WERI-Rb-1 (cell line): ENCODE results near the gene SLC26A8.
"Not testable (repeated sequence)": the region's sequence is repeated elsewhere in the genome, so short reads cannot be mapped to it uniquely, and the experiment has no call there.

Experiments
- DNase-seq: peaks from one replicate; pipeline ENCODE4 v3.0.0-alpha.2; 2020
- H3K27ac ChIP-seq: fragments of 250-450 bp; sonication (Bioruptor Pico); 2 replicates; pipeline ENCODE4 v1.5.1; 2020; ENCODE audit warnings: mild to moderate bottlenecking, moderate library complexity
- H3K27me3 ChIP-seq: fragments of 250-450 bp; sonication (Bioruptor Pico); 2 replicates; pipeline ENCODE4 v1.5.1; 2021; ENCODE audit warnings: mild to moderate bottlenecking, low read depth, moderate library complexity; ENCODE audit not compliant: insufficient read depth, severe bottlenecking
- H3K36me3 ChIP-seq: fragments of 250-450 bp; sonication (Bioruptor Pico); 2 replicates; pipeline ENCODE4 v1.5.1; 2020; ENCODE audit warnings: mild to moderate bottlenecking, moderate library complexity
- H3K4me3 ChIP-seq: 2 replicates; pipeline ENCODE4 v1.5.1; 2011; ENCODE audit warnings: low read depth, mild to moderate bottlenecking, control low read depth, low read length
- H3K9me3 ChIP-seq: fragments of 250-450 bp; sonication (Bioruptor Pico); 2 replicates; pipeline ENCODE4 v1.5.1; 2021; ENCODE audit warnings: mild to moderate bottlenecking, moderate library complexity; ENCODE audit not compliant: severe bottlenecking
- CTCF ChIP-seq: IDR thresholded peaks from 2 replicates; pipeline ENCODE4 v1.5.1; 2011; ENCODE audit warnings: low read depth, mild to moderate bottlenecking, control low read depth, inconsistent platforms, low read length

The SLC26A8 gene

GRCh38 chr6:35943390-35943789 is 81.1 kb downstream of the SLC26A8 start:
- H3K36me3 ChIP-seq = no peaks in the 10 kb centered on the region
- H3K9me3 ChIP-seq = peaks cover 3% of the 10 kb centered on the region
- H3K27me3 ChIP-seq = no peaks in the 10 kb centered on the region
- no peak for TF ChIP-seq CTCF
- no peak for DNase-seq
- H3K4me3 ChIP-seq = no peak overlapping the region
- H3K27ac ChIP-seq = no peak overlapping the region; the same call in 1 of the 2 replicates

- H3K36me3 ChIP-seq = no peaks in the 10 kb centered on the region
- no peak overlapping the region for H3K4me3 ChIP-seq
- no peaks in the 10 kb centered on the region for H3K27me3 ChIP-seq
- no peak for TF ChIP-seq CTCF
- H3K27ac ChIP-seq = no peak overlapping the region
- DNase-seq = no peak
- peaks cover 3% of the 10 kb centered on the region for H3K9me3 ChIP-seq
Measured at GRCh38 chr6:35942355-35942754, 82.1 kb downstream of the SLC26A8 start.

GRCh38 chr6:35941170-35941569 is 83.3 kb downstream of the SLC26A8 start:
- DNase-seq, H3K36me3 ChIP-seq, H3K9me3 ChIP-seq, H3K27ac ChIP-seq, H3K4me3 ChIP-seq, H3K27me3 ChIP-seq: not testable (repeated sequence)

GRCh38 chr6:35940014-35940413 is 84.4 kb downstream of the SLC26A8 start:
- H3K27ac ChIP-seq, H3K27me3 ChIP-seq, H3K4me3 ChIP-seq, H3K9me3 ChIP-seq, DNase-seq, H3K36me3 ChIP-seq: not testable (repeated sequence)

DNA sequence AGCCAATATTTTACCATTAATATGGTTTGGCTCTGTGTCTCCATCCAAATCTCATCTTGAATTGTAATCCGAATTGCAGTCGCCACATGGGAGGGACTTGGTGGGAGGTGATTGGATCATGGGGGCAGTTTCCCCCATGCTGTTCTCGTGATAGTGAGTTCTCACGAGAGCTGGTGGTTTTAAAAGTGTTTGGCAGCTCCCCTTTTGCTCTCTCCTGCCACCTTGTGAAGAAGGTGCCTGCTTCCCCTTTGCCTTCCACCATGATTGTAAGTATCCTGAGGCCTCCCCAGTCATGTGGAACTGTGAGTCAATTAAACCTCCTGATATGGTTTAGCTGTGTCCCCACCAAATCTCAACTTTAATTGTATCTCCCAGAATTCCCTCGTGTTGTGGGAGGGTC is 85.2 kb downstream of the SLC26A8 start:
- DNase-seq, H3K9me3 ChIP-seq, H3K27me3 ChIP-seq, H3K4me3 ChIP-seq, H3K36me3 ChIP-seq, H3K27ac ChIP-seq: not testable (repeated sequence)

DNA sequence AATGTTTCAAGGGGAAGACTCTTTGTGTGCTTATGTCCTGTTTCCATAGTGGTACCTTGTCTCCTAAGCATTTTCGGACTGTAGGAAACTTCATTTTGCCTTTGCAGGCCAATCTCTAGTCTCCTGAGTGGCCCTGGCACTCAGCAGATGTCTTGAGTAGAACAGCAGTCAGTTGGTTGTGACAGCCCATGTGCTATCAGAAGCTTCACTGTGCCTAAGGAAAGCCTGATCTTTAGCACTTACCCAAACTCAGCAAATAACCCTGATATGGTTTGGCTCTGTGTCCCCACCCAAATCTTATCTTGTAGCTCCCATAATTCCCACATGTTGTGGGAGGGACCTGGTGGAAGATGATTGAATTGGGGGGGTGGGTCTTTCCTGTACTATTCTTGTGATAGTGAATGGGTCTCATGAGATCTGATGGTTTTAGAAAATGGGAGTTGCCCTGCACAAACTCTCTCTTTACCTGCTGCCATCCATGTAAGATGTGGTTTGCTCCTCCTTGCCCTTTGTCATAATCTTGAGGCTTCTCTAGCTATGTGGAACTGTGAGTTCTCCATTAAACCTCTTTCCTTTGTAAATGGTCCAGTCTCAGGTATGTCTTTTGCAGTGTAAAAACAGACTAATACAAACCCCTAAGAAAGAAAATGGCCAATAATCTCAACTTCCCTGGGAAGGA is 87.6 kb downstream of the SLC26A8 start:
- no peak for DNase-seq
- no peak overlapping the region for H3K27ac ChIP-seq
- H3K27me3 ChIP-seq = no peaks in the 10 kb centered on the region
- no peak overlapping the region for H3K4me3 ChIP-seq
- H3K36me3 ChIP-seq = no peaks in the 10 kb centered on the region
- peaks cover 3% of the 10 kb centered on the region for H3K9me3 ChIP-seq
- TF ChIP-seq CTCF = no peak

GRCh38 chr6:35935469-35935868 is 89.0 kb downstream of the SLC26A8 start:
- Histone ChIP-seq H3K27ac (no peak overlapping the region), H3K4me3 (no peak overlapping the region), H3K9me3 (no peaks in the 10 kb centered on the region), H3K36me3 (no peaks in the 10 kb centered on the region), H3K27me3 (no peaks in the 10 kb centered on the region)
- DNase-seq = no peak
- no peak for TF ChIP-seq CTCF
